ENCODE data around the gene PDS5A.

PDS5A gene

DNA sequence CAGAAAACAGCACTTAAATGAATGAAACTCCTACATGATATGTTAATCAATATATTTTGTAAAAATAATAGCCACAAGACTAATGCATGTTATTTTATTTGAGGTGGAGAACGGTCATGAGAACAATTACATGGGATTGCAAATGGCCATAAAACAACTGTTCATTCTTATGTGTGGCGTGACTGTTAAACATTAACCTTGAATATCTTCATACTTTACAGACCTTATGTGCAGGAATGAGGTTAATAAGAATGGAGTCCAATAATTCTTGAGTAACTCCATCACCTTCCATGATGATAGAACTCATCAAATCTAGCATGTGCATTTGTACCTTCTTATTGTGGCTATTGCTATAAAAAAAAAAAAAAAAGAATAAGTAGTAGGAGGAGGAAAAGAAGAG, 55.3 kb downstream of the PDS5A start:
- POLR2A ChIA-PET, result interaction anchor here (0.6 kb wide), 1 partner anchor 254 kb away, joined by 3 read pairs; no protein-coding TSS in a partner anchor
- CTCF ChIA-PET, result no interaction called here
- peaks cover 24 to 50% of the 10 kb centered on the region in 2 experiments for H3K36me3 ChIP-seq (ENCODE audit: control insufficient read depth in 2 of 2, insufficient read depth in 1 of 2, low read length in 2 of 2)
- H3K27ac ChIP-seq (ENCODE audit: extremely low read depth, low read depth, low read length), result no peak overlapping the region
- TF ChIP-seq ZNF114 (tag by site-specific recombination; IDR thresholded peaks at IDR 0.05) (no peak), ZNF571 (tag by site-specific recombination; IDR thresholded peaks at IDR 0.05) (no peak), ZBTB20 (tag by site-specific recombination; IDR thresholded peaks at IDR 0.05) (no peak), ZNF555 (tag by site-specific recombination; conservative IDR thresholded peaks at IDR 0.05) (no peak), SETDB1 (IDR thresholded peaks at IDR 0.05; ENCODE audit: insufficient read length, low read length) (no peak), ZNF146 (tag by site-specific recombination; IDR thresholded peaks at IDR 0.05) (no peak), ZNF433 (tag by site-specific recombination; IDR thresholded peaks at IDR 0.05; ENCODE audit: low read depth) (no peak), ZNF239 (tag by site-specific recombination; IDR thresholded peaks at IDR 0.05) (no peak), ZNF510 (tag by site-specific recombination; IDR thresholded peaks at IDR 0.05; ENCODE audit: insufficient replicate concordance) (no peak)
- TF ChIP-seq, protein P1, sequence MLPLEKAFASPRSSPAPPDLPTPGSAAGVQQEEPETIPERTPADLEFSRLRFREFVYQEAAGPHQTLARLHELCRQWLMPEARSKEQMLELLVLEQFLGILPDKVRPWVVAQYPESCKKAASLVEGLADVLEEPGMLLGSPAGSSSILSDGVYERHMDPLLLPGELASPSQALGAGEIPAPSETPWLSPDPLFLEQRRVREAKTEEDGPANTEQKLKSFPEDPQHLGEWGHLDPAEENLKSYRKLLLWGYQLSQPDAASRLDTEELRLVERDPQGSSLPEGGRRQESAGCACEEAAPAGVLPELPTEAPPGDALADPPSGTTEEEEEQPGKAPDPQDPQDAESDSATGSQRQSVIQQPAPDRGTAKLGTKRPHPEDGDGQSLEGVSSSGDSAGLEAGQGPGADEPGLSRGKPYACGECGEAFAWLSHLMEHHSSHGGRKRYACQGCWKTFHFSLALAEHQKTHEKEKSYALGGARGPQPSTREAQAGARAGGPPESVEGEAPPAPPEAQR (tag by site-specific recombination; IDR thresholded peaks at IDR 0.05), result no peak
- H3K9me3 ChIP-seq (ENCODE audit: control insufficient read depth, insufficient read depth, low read depth, low read length), result no peaks in the 10 kb centered on the region
- H3K4me1 ChIP-seq (ENCODE audit: control insufficient read depth, insufficient read depth, low read length), result no peaks in the 10 kb centered on the region
- no peak overlapping the region for H3K4me3 ChIP-seq (ENCODE audit: low read depth, low read length)

DNA sequence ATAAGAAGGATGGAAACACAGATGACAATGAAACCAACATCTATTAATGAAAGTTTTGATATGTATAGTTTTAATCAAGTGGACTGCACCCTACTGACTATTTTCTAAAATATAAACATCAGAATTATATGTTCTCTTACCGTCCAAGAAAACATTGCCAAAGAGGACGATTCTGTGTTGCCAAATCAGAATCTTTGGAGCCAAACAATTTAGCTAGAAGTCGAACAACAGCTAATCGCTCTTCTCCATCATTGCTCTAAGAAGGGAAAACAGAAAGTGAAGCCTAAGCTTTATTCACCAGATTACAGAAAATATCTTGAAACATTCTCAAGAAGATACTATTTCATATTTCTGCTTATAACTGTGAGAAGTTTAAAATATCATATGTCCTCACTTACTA, 64.2 kb downstream of the PDS5A start:
- no peak overlapping the region for H3K27ac ChIP-seq (ENCODE audit: extremely low read depth, low read depth, low read length)
- TF ChIP-seq, protein P2, sequence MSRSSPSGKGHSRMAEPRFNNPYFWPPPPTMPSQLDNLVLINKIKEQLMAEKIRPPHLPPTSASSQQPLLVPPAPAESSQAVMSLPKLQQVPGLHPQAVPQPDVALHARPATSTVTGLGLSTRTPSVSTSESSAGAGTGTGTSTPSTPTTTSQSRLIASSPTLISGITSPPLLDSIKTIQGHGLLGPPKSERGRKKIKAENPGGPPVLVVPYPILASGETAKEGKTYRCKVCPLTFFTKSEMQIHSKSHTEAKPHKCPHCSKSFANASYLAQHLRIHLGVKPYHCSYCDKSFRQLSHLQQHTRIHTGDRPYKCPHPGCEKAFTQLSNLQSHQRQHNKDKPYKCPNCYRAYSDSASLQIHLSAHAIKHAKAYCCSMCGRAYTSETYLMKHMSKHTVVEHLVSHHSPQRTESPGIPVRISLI (tag by site-specific recombination; IDR thresholded peaks at IDR 0.05), result no peak
- TF ChIP-seq ZNF510 (tag by site-specific recombination; IDR thresholded peaks at IDR 0.05; ENCODE audit: insufficient replicate concordance), result no peak
- no peak for TF ChIP-seq SCRT2 (tag by site-specific recombination; IDR thresholded peaks at IDR 0.05)
- TF ChIP-seq BCL11B (tag by site-specific recombination; IDR thresholded peaks at IDR 0.05; ENCODE audit: low read depth), result no peak
- TF ChIP-seq ZNF350 (tag by site-specific recombination; IDR thresholded peaks at IDR 0.05), result no peak
- no peak for TF ChIP-seq GLIS2 (tag by site-specific recombination; IDR thresholded peaks at IDR 0.05)
- no peak for TF ChIP-seq ZNF140 (tag by site-specific recombination; IDR thresholded peaks at IDR 0.05)
- TF ChIP-seq ZNF184 (tag by site-specific recombination; IDR thresholded peaks at IDR 0.05), result no peak
- TF ChIP-seq YY2 (tag by site-specific recombination; IDR thresholded peaks at IDR 0.05), result no peak
- peaks cover 31 to 66% of the 10 kb centered on the region in 2 experiments for H3K36me3 ChIP-seq (ENCODE audit: control insufficient read depth in 2 of 2, insufficient read depth in 1 of 2, low read length in 2 of 2)
- ChIA-PET POLR2A (interaction anchor here (0.6 kb wide), 1 partner anchor 360 kb away, joined by 5 read pairs; no protein-coding TSS in a partner anchor), CTCF (no interaction called here)
- H3K4me3 ChIP-seq (ENCODE audit: low read depth, low read length), result no peak overlapping the region
- H3K9me3 ChIP-seq (ENCODE audit: control insufficient read depth, insufficient read depth, low read depth, low read length), result no peaks in the 10 kb centered on the region
- no peaks in the 10 kb centered on the region for H3K4me1 ChIP-seq (ENCODE audit: control insufficient read depth, insufficient read depth, low read length)

DNA sequence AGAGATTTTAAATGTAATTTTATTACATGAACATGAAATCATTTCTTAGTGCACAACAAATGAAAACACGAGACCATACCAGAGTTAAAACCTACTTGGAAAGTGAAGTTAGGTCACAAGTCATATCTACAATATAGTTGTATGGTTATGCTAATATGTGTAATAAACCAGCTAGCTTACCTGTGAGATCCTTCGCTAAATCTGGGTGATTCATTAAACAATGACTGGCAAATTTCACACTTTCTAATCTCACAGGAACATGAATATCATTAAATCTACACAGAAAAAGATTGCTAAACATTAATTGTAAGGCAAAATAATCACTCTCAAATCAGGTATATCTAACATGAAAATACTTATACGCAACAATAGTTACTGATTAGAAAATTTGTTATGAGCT, 67.6 kb downstream of the PDS5A start:
- TF ChIP-seq, protein P3, sequence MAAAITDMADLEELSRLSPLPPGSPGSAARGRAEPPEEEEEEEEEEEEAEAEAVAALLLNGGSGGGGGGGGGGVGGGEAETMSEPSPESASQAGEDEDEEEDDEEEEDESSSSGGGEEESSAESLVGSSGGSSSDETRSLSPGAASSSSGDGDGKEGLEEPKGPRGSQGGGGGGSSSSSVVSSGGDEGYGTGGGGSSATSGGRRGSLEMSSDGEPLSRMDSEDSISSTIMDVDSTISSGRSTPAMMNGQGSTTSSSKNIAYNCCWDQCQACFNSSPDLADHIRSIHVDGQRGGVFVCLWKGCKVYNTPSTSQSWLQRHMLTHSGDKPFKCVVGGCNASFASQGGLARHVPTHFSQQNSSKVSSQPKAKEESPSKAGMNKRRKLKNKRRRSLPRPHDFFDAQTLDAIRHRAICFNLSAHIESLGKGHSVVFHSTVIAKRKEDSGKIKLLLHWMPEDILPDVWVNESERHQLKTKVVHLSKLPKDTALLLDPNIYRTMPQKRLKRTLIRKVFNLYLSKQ (tag by site-specific recombination; IDR thresholded peaks at IDR 0.05; ENCODE audit: borderline replicate concordance), result no peak
- no peak overlapping the region for H3K27ac ChIP-seq (ENCODE audit: extremely low read depth, low read depth, low read length)
- CTCF ChIA-PET, result interaction anchor here (1.0 kb wide), 1 partner anchor 68 kb away, joined by 3 read pairs; no protein-coding TSS in a partner anchor
- no peaks in the 10 kb centered on the region for H3K4me1 ChIP-seq (ENCODE audit: control insufficient read depth, insufficient read depth, low read length)
- H3K36me3 ChIP-seq (ENCODE audit: control insufficient read depth in 2 of 2, insufficient read depth in 1 of 2, low read length in 2 of 2), result peaks cover 14 to 51% of the 10 kb centered on the region in 2 experiments
- no peak overlapping the region for H3K4me3 ChIP-seq (ENCODE audit: low read depth, low read length)
- H3K9me3 ChIP-seq (ENCODE audit: control insufficient read depth, insufficient read depth, low read depth, low read length), result no peaks in the 10 kb centered on the region
- POLR2A ChIA-PET, result no interaction called here
